SK-N-SH treated with all-trans-retinoic acid at 6 μM for 48 hours (cell line): Measurements from ENCODE around the gene BHLHA15.

ENCODE experiments used
- ATAC-seq: fragments of 200-7000 bp; cut with Tn5 transposase; 3 replicates; pipeline ENCODE4 v1.9.1; 2020; ENCODE audit warnings: mild to moderate bottlenecking, moderate library complexity
- BACH2 ChIP-seq: fragments of 250-450 bp; sonication (Bioruptor Pico); IDR thresholded peaks from 2 replicates; pipeline ENCODE4 v1.9.0; 2021; ENCODE audit warnings: mild to moderate bottlenecking, borderline replicate concordance
- CREB5 ChIP-seq: fragments of 250-450 bp; sonication (Bioruptor Pico); IDR thresholded peaks from 2 replicates; pipeline ENCODE4 v1.5.1; 2020; ENCODE audit warnings: low read depth, mild to moderate bottlenecking, moderate library complexity
- CSRNP3 ChIP-seq: fragments of 250-450 bp; sonication (Bioruptor Pico); IDR thresholded peaks from 2 replicates; pipeline ENCODE4 v1.5.1; 2021; ENCODE audit warnings: mild to moderate bottlenecking, moderate library complexity
- ESRRG ChIP-seq: fragments of 250-450 bp; sonication (Bioruptor Pico); IDR thresholded peaks from 2 replicates; pipeline ENCODE4 v1.6.1; 2021; ENCODE audit warnings: mild to moderate bottlenecking
- GLIS3 ChIP-seq: fragments of 250-450 bp; sonication (Bioruptor Pico); IDR thresholded peaks from 2 replicates; pipeline ENCODE4 v1.5.0; 2020; ENCODE audit warnings: mild to moderate bottlenecking, moderate library complexity
- ISL1 ChIP-seq: fragments of 250-450 bp; sonication (Bioruptor Pico); IDR thresholded peaks from 2 replicates; pipeline ENCODE4 v2.1.2; 2022; ENCODE audit warnings: mild to moderate bottlenecking, moderate library complexity
- OSR1 ChIP-seq: fragments of 250-450 bp; sonication (Bioruptor Pico); IDR thresholded peaks from 2 replicates; pipeline ENCODE4 v1.8.0; 2022; ENCODE audit warnings: moderate library complexity, mild to moderate bottlenecking, inconsistent platforms
- PATZ1 ChIP-seq: fragments of 250-450 bp; sonication (Bioruptor Pico); IDR thresholded peaks from 2 replicates; pipeline ENCODE4 v1.8.0; 2020; ENCODE audit warnings: mild to moderate bottlenecking, moderate library complexity, borderline replicate concordance
- PPARA ChIP-seq: fragments of 250-450 bp; sonication (Bioruptor Pico); IDR thresholded peaks from 2 replicates; pipeline ENCODE4 v1.5.0; 2020; ENCODE audit warnings: mild to moderate bottlenecking, borderline replicate concordance
- RARB ChIP-seq: fragments of 250-450 bp; sonication (Bioruptor Pico); IDR thresholded peaks from 2 replicates; pipeline ENCODE4 v1.8.0; 2021; ENCODE audit warnings: mild to moderate bottlenecking, moderate library complexity
- TCF4 ChIP-seq: fragments of 250-450 bp; sonication (Bioruptor Pico); IDR thresholded peaks from 2 replicates; pipeline ENCODE4 v1.8.0; 2021; ENCODE audit warnings: mild to moderate bottlenecking, moderate library complexity, borderline replicate concordance
- TSHZ2 ChIP-seq: fragments of 250-450 bp; sonication (Bioruptor Pico); IDR thresholded peaks from 2 replicates; pipeline ENCODE4 v1.5.0; 2020; ENCODE audit warnings: mild to moderate bottlenecking, moderate library complexity
- ZC3H10 ChIP-seq: fragments of 250-450 bp; sonication (Bioruptor Pico); IDR thresholded peaks from 2 replicates; pipeline ENCODE4 v1.5.1; 2021; ENCODE audit warnings: mild to moderate bottlenecking, moderate library complexity
- ZFP30 ChIP-seq: fragments of 450-650 bp; formaldehyde crosslinking; IDR thresholded peaks from 2 replicates; pipeline ENCODE4 v1.5.0; 2022; ENCODE audit warnings: mild to moderate bottlenecking, moderate library complexity
- ZNF565 ChIP-seq: fragments of 450-650 bp; formaldehyde crosslinking; conservative IDR thresholded peaks from 2 replicates; pipeline ENCODE4 v1.5.0; 2020; ENCODE audit warnings: low read depth, mild to moderate bottlenecking, moderate library complexity
- ZNF70 ChIP-seq: fragments of 450-650 bp; formaldehyde crosslinking; IDR thresholded peaks from 2 replicates; pipeline ENCODE4 v1.5.0; 2020; ENCODE audit warnings: mild to moderate bottlenecking, moderate library complexity
- ZNF8 ChIP-seq: fragments of 450-650 bp; formaldehyde crosslinking; IDR thresholded peaks from 2 replicates; pipeline ENCODE4 v1.5.0; 2020; ENCODE audit warnings: mild to moderate bottlenecking, moderate library complexity
- TF ChIP-seq, protein P1 (sequence below): fragments of 250-450 bp; sonication (Bioruptor Pico); IDR thresholded peaks from 2 replicates; pipeline ENCODE4 v1.8.0; 2021; ENCODE audit warnings: low read depth, mild to moderate bottlenecking, moderate library complexity, borderline replicate concordance

The BHLHA15 gene

GRCh38 chr7:98228801-98229200 lies 17.6 kb downstream of the BHLHA15 start:
- no peak for ATAC-seq
- TF ChIP-seq CSRNP3 (CRISPR knock-in tag), result no peak
- no peak for TF ChIP-seq ESRRG
- no peak for TF ChIP-seq OSR1 (CRISPR knock-in tag)
- TF ChIP-seq BACH2, result no peak
- TF ChIP-seq TSHZ2 (CRISPR knock-in tag), result no peak

GRCh38 chr7:98229441-98229840 lies 18.2 kb downstream of the BHLHA15 start:
- TF ChIP-seq GLIS3 (CRISPR knock-in tag) (no peak), ZNF70 (no peak), ZNF8 (CRISPR knock-in tag) (no peak), PPARA (no peak), BACH2 (no peak), RARB (CRISPR knock-in tag) (no peak), PATZ1 (CRISPR knock-in tag) (no peak), ZFP30 (CRISPR knock-in tag) (no peak)
- no peak for ATAC-seq

GRCh38 chr7:98229991-98230745 lies 18.9 kb downstream of the BHLHA15 start:
- no peak for TF ChIP-seq PATZ1 (CRISPR knock-in tag)
- TF ChIP-seq ZC3H10, result no peak
- TF ChIP-seq ISL1 (CRISPR knock-in tag), result no peak
- TF ChIP-seq GLIS3 (CRISPR knock-in tag), result no peak
- TF ChIP-seq ZFP30 (CRISPR knock-in tag), result no peak
- TF ChIP-seq OSR1 (CRISPR knock-in tag), result no peak
- TF ChIP-seq, protein P1, sequence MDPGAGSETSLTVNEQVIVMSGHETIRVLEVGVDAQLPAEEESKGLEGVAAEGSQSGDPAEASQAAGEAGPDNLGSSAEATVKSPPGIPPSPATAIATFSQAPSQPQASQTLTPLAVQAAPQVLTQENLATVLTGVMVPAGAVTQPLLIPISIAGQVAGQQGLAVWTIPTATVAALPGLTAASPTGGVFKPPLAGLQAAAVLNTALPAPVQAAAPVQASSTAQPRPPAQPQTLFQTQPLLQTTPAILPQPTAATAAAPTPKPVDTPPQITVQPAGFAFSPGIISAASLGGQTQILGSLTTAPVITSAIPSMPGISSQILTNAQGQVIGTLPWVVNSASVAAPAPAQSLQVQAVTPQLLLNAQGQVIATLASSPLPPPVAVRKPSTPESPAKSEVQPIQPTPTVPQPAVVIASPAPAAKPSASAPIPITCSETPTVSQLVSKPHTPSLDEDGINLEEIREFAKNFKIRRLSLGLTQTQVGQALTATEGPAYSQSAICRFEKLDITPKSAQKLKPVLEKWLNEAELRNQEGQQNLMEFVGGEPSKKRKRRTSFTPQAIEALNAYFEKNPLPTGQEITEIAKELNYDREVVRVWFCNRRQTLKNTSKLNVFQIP, result no peak
- no peak for TF ChIP-seq CREB5
- no peak for TF ChIP-seq TCF4
- no peak for TF ChIP-seq ZNF565

More at GRCh38 chr7:98229991-98230745, 18.9 kb downstream of the BHLHA15 start:
- ATAC-seq, result no peak
